Upper lobe of left lung (tissue), 6 donors: Measurements from ENCODE around the gene HLA-C. TPM values are rescaled to one million over a fixed set of nuclear protein-coding genes. Genes with fewer than 3 reads are reported as not detected.

Experiments
- ATAC-seq, 2 donors: fragments of 200-7000 bp; cut with Tn5 transposase; one replicate each; pipeline ENCODE4 v1.9.1; 2022; ENCODE audit warnings: mild to moderate bottlenecking in 2 of 2, moderate library complexity in 2 of 2; ENCODE audit not compliant: low FRiP score in 2 of 2
- DNase-seq, 2 donors: peaks; one replicate each; pipeline ENCODE4 v3.0.0-alpha.2; 2019 to 2020
- H3K27ac ChIP-seq, 4 donors: fragments of 200-600 bp; sonication (generic); one replicate each; pipeline ENCODE4 v1.5.1; 2016 to 2019
- H3K27me3 ChIP-seq, 4 donors: fragments of 200-600 bp; sonication (generic); one replicate each; pipeline ENCODE4 v1.5.1; 2017 to 2019
- H3K36me3 ChIP-seq, 4 donors: fragments of 200-600 bp; sonication (generic); one replicate each; pipeline ENCODE4 v1.5.1; 2016 to 2019
- H3K4me1 ChIP-seq, 4 donors: fragments of 200-600 bp; sonication (generic); one replicate each; pipeline ENCODE4 v1.5.1; 2018 to 2019
- H3K4me3 ChIP-seq, 4 donors: fragments of 200-600 bp; sonication (generic); one replicate each; pipeline ENCODE4 v1.5.1; 2017 to 2019; ENCODE audit warnings: mild to moderate bottlenecking in 2 of 4, moderate library complexity in 1 of 4
- H3K9me3 ChIP-seq, 4 donors: fragments of 200-600 bp; sonication (generic); one replicate each; pipeline ENCODE4 v1.5.1; 2018 to 2019
- EP300 ChIP-seq, 4 donors: sonication (generic); formaldehyde crosslinking; IDR thresholded peaks; one replicate each; pipeline ENCODE4 v1.5.1; 2017; ENCODE audit warnings: antibody characterized with exemption in 4 of 4, control low read depth in 2 of 4
- POLR2A ChIP-seq, 4 donors: fragments of 450-650 bp; IDR thresholded peaks; one replicate each; pipeline ENCODE4 v1.5.1; 2016 to 2017; ENCODE audit warnings: antibody characterized with exemption in 4 of 4, mild to moderate bottlenecking in 2 of 4
- POLR2AphosphoS5 ChIP-seq, 2 donors: sonication (generic); formaldehyde crosslinking; IDR thresholded peaks; one replicate each; pipeline ENCODE4 v1.5.1; 2017; ENCODE audit warnings: antibody characterized with exemption in 2 of 2
- WGBS, 2 donors: methylation state at CpG; one replicate each; pipeline ENCODE4 v1.1.5; 2017 to 2018; 5-methylcytosine and 5-hydroxymethylcytosine counted together
- total RNA-seq, 6 donors: library from RNA; depleted of rRNA in 4 of 6; stranded (reverse); fragments of >200 nt in 4 of 6; gene quantifications; one replicate each; pipeline versions ENCODE4 v1.1.0 to v1.2.1, GENCODE V29; 2016 to 2021
- TF ChIP-seq, protein P1 (sequence below), 6 experiments: fragments of 450-650 bp in 4 of 6; fragments of 200-600 bp in 2 of 6; sonication (generic) in 2 of 6; IDR thresholded peaks; one replicate each; pipeline ENCODE4 v1.5.1; 2016 to 2019; ENCODE audit warnings: antibody characterized with exemption in 6 of 6
- donor health status: DM: no; HTN: no; CAD: no; lungs with moderate emphysema.
- donor health status: DM: no; HTN: yes; CAD: no; lungs with severe emphysema.

The HLA-C gene
- total RNA-seq, 6 donors from 2014 or later, result 752 to 1,434 (median 1,132) TPM

- DNase-seq (peak in 1 of 2 donors; percentile 57), ATAC-seq (no peak)
- peaks cover 0 to 20% (median 9%) of the 10 kb centered on the region in 4 donors for H3K4me1 ChIP-seq
- WGBS, 2 donors, result 28 to 45% methylated on average over 10 of the region's 10 CpGs
- peak overlapping the region; percentile 91 to 100 (median 98) for H3K27ac ChIP-seq
- TF ChIP-seq POLR2A (IDR thresholded peaks at IDR 0.05) (no peak), POLR2AphosphoS5 (IDR thresholded peaks at IDR 0.05) (no peak), EP300 (IDR thresholded peaks at IDR 0.05) (no peak)
- TF ChIP-seq, protein P1, sequence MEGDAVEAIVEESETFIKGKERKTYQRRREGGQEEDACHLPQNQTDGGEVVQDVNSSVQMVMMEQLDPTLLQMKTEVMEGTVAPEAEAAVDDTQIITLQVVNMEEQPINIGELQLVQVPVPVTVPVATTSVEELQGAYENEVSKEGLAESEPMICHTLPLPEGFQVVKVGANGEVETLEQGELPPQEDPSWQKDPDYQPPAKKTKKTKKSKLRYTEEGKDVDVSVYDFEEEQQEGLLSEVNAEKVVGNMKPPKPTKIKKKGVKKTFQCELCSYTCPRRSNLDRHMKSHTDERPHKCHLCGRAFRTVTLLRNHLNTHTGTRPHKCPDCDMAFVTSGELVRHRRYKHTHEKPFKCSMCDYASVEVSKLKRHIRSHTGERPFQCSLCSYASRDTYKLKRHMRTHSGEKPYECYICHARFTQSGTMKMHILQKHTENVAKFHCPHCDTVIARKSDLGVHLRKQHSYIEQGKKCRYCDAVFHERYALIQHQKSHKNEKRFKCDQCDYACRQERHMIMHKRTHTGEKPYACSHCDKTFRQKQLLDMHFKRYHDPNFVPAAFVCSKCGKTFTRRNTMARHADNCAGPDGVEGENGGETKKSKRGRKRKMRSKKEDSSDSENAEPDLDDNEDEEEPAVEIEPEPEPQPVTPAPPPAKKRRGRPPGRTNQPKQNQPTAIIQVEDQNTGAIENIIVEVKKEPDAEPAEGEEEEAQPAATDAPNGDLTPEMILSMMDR (IDR thresholded peaks at IDR 0.05), result no peak
- no peaks in the 10 kb centered on the region for H3K9me3 ChIP-seq
- H3K27me3 ChIP-seq, result no peaks in the 10 kb centered on the region
- H3K36me3 ChIP-seq, result peaks cover 0 to 31% (median 6%) of the 10 kb centered on the region in 4 donors
- H3K4me3 ChIP-seq, result peak overlapping the region in 3 of 4 donors; percentile 48 to 72 (median 70)
These were observed 1.1 kb upstream of the HLA-C start for GRCh38 chr6:31272836-31273626.

DNA sequence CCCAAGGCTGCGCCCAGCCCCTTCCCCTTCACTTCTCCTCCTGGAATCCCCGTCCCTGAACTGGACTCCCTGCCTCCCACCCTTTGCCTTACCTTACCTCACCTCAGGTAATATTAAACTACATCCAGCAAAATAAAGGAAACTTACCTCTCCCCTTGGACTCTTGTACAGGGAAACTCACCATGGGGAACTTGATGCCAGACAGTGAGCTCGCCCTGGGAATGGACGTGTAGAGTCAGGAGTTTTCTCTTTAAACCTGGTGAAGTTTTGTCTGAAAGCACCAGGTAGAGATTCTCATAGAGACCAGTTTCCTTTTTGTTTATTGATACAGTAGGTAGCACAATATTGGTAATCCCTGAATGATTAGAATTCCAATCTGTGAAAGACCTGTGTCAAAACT, 544 bp upstream of the HLA-C start:
- WGBS, 2 donors, result 3 to 14% methylated on average over 4 of the region's 4 CpGs

GRCh38 chr6:31270788-31271640, 878 bp downstream of the HLA-C start:
- peak; percentile 83 to 86 for ATAC-seq

More for the DNA sequence above, 544 bp upstream of the HLA-C start:
- Histone ChIP-seq H3K4me3 (peak overlapping the region in 3 of 4 donors; percentile 48 to 72 (median 70)), H3K4me1 (peaks cover 0 to 20% (median 9%) of the 10 kb centered on the region in 4 donors), H3K9me3 (no peaks in the 10 kb centered on the region), H3K36me3 (peaks cover 0 to 33% (median 8%) of the 10 kb centered on the region in 4 donors), H3K27ac (peak overlapping the region; percentile 91 to 100 (median 98)), H3K27me3 (no peaks in the 10 kb centered on the region)
- peak in 1 of 2 donors; percentile 17 for ATAC-seq
- no peak for TF ChIP-seq POLR2AphosphoS5 (IDR thresholded peaks at IDR 0.05)
- TF ChIP-seq EP300 (IDR thresholded peaks at IDR 0.05), result no peak
- no peak for TF ChIP-seq POLR2A (IDR thresholded peaks at IDR 0.05)
- peak in 1 of 2 donors; percentile 26 for DNase-seq

DNA sequence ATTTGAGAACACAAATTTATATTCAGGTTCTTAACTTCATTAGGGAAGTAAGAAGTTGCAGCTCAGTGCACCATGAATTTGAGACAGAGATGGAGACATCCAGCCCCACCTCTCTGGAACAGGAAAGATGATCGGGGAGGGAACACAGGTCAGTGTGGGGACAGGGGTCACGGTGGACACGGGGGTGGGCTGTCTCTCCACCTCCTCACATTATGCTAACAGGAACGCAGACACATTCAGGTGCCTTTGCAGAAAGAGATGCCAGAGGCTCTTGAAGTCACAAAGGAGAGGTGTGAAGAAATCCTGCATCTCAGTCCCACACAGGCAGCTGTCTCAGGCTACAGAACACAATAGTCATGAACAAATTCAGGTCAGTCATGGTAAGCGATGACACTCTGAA, 3.1 kb downstream of the HLA-C start:
- Histone ChIP-seq H3K27me3 (no peaks in the 10 kb centered on the region), H3K4me3 (peak overlapping the region in 1 of 4 donors; percentile 21), H3K9me3 (no peaks in the 10 kb centered on the region), H3K36me3 (peaks cover 0 to 33% (median 8%) of the 10 kb centered on the region in 4 donors), H3K4me1 (peaks cover 0 to 20% (median 9%) of the 10 kb centered on the region in 4 donors), H3K27ac (no peak overlapping the region)
- ATAC-seq, result no peak
- DNase-seq, result no peak
- WGBS, 2 donors, result 28 to 50% methylated on average over 5 of the region's 5 CpGs
- TF ChIP-seq, protein P1 (IDR thresholded peaks at IDR 0.05), result no peak
- TF ChIP-seq POLR2A (IDR thresholded peaks at IDR 0.05) (no peak), EP300 (IDR thresholded peaks at IDR 0.05) (no peak), POLR2AphosphoS5 (IDR thresholded peaks at IDR 0.05) (no peak)

More at GRCh38 chr6:31270788-31271640, 878 bp downstream of the HLA-C start:
- WGBS, 2 donors, result 27 to 37% methylated on average over 3 to 22 of the region's 62 CpGs
- no peak for TF ChIP-seq POLR2AphosphoS5 (IDR thresholded peaks at IDR 0.05)
- TF ChIP-seq POLR2A (IDR thresholded peaks at IDR 0.05), result no peak
- no peak for TF ChIP-seq EP300 (IDR thresholded peaks at IDR 0.05)
- TF ChIP-seq, protein P1 (IDR thresholded peaks at IDR 0.05), result no peak
- H3K4me3 ChIP-seq, result peak overlapping the region; percentile 48 to 72 (median 61)
- peak overlapping the region; percentile 91 to 100 (median 98) for H3K27ac ChIP-seq
- peaks cover 0 to 33% (median 8%) of the 10 kb centered on the region in 4 donors for H3K36me3 ChIP-seq
- H3K27me3 ChIP-seq, result no peaks in the 10 kb centered on the region
- H3K9me3 ChIP-seq, result no peaks in the 10 kb centered on the region
- peak; percentile 75 to 89 for DNase-seq
- peaks cover 0 to 20% (median 9%) of the 10 kb centered on the region in 4 donors for H3K4me1 ChIP-seq
